Islet precursor cell (in vitro differentiated cells): ENCODE data around the gene SST.
"Not testable (repeated sequence)": the region's sequence is repeated elsewhere in the genome, so short reads cannot be mapped to it uniquely, and the experiment has no call there.

Source experiments
- DNase-seq: peaks from one replicate; pipeline ENCODE4 v3.0.0-alpha.2; 2018

Gene SST

GRCh38 chr3:187681756-187682155, 11.6 kb upstream of the SST start:
- not testable (repeated sequence) for DNase-seq

- DNase-seq: peak; percentile 92
These were observed 9.6 kb upstream of the SST start for GRCh38 chr3:187679638-187680396.

- peak; percentile 71 for DNase-seq
These were observed 8.6 kb upstream of the SST start for GRCh38 chr3:187678726-187679268.

GRCh38 chr3:187677604-187678003, 7.4 kb upstream of the SST start:
- DNase-seq: no peak

- peak; percentile 83 for DNase-seq
These were observed 2.8 kb upstream of the SST start for GRCh38 chr3:187673012-187673411.

GRCh38 chr3:187667526-187667925, 2.7 kb downstream of the SST start:
- no peak for DNase-seq

GRCh38 chr3:187665764-187666402, 4.3 kb downstream of the SST start:
- no peak for DNase-seq

GRCh38 chr3:187665010-187665409, 5.2 kb downstream of the SST start:
- no peak for DNase-seq

- DNase-seq: no peak
These were observed 7.3 kb downstream of the SST start for GRCh38 chr3:187662848-187663409.

- no peak for DNase-seq
These were observed 8.9 kb downstream of the SST start for GRCh38 chr3:187661267-187661666.

GRCh38 chr3:187651282-187651681, 18.9 kb downstream of the SST start:
- no peak for DNase-seq

- no peak for DNase-seq
These were observed 22.0 kb downstream of the SST start for GRCh38 chr3:187648177-187648576.

GRCh38 chr3:187646906-187647660, 23.1 kb downstream of the SST start:
- DNase-seq: no peak

- DNase-seq: not testable (repeated sequence)
These were observed 24.8 kb downstream of the SST start for GRCh38 chr3:187645379-187645778.

- DNase-seq: no peak
These were observed 27.3 kb downstream of the SST start for GRCh38 chr3:187642861-187643260.

GRCh38 chr3:187641320-187642016, 28.7 kb downstream of the SST start:
- no peak for DNase-seq

GRCh38 chr3:187640569-187641059, 29.6 kb downstream of the SST start:
- no peak for DNase-seq

- DNase-seq: no peak
These were observed 30.1 kb downstream of the SST start for GRCh38 chr3:187639927-187640568.

- DNase-seq: no peak
These were observed 33.7 kb downstream of the SST start for GRCh38 chr3:187636528-187636927.

GRCh38 chr3:187630404-187630803, 39.8 kb downstream of the SST start:
- no peak for DNase-seq

GRCh38 chr3:187629711-187630110, 40.5 kb downstream of the SST start:
- no peak for DNase-seq

- DNase-seq: peak; percentile 54
These were observed 42.0 kb downstream of the SST start for GRCh38 chr3:187628169-187628568.
